Measurements from ENCODE around the gene MRPL57. TPM values are rescaled to one million over a fixed set of nuclear protein-coding genes. Genes with fewer than 3 reads are reported as not detected.
"Not testable (repeated sequence)": the region's sequence is repeated elsewhere in the genome, so short reads cannot be mapped to it uniquely, and the experiment has no call there.

Gene MRPL57
- total RNA-seq, 1 experiment from 2014 or later = 26.3 TPM

DNA sequence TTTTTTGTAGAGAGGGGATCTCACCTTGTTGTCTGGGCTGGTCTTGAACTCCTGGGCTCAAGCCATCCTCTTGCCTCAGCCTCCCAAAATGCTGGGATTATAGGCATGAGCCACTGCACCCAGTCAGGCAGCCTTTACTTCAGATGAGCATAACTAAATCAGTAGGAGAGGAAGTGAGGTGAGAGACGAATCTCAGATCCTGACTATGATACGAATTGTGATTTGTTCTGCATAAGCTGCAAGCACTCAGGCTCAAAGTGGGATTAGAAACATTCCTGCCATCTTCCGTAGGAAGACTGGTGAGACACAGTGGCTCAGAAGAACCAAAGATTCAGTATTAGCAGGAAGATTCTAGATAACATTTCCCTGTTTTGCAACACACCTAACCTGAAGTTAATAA, 43.3 kb downstream of the MRPL57 start:
- H3K36me3 ChIP-seq (ENCODE audit: control insufficient read depth in 1 of 2, insufficient read depth in 2 of 2, low read length in 2 of 2); H4K20me1 ChIP-seq (ENCODE audit: insufficient read depth); H3K9me2 ChIP-seq (ENCODE audit: insufficient read depth); DNase-seq (ENCODE audit: low read depth, low spot score); POLR2A ChIA-PET; H3K4me1 ChIP-seq (ENCODE audit: control insufficient read depth in 1 of 2, insufficient read depth in 2 of 2, low read length in 2 of 2); CTCF ChIA-PET; H3K4me3 ChIP-seq (replicated peaks in 1 of 2; ENCODE audit: low read depth in 1 of 2, low read length in 2 of 2); H2AFZ ChIP-seq (ENCODE audit: low read depth, low read length, poor library complexity, severe bottlenecking); H3K27ac ChIP-seq (ENCODE audit: low read depth, low read length); intact Hi-C loops (cut with micrococcal nuclease); H3K4me2 ChIP-seq (ENCODE audit: low read length); ATAC-seq; H3K79me2 ChIP-seq (ENCODE audit: insufficient read depth, low read length); RAD21 ChIA-PET (ENCODE audit: low non-redundant PET in 1 of 2, low total read pairs in 2 of 2, uncharacterized antibody in 2 of 2, unreplicated experiment in 2 of 2); H3K27me3 ChIP-seq (ENCODE audit: insufficient read depth, low read length); BruUV-seq (replicated peaks); H3K9ac ChIP-seq (ENCODE audit: low read length): not testable (repeated sequence)
- H3K9me3 ChIP-seq (ENCODE audit: control insufficient read depth in 1 of 2, insufficient read depth in 1 of 2, low read depth in 1 of 2, low read length in 2 of 2) = peaks cover 7 to 16% of the 10 kb centered on the region in 2 experiments; a peak in 2 of 4 replicates

DNA sequence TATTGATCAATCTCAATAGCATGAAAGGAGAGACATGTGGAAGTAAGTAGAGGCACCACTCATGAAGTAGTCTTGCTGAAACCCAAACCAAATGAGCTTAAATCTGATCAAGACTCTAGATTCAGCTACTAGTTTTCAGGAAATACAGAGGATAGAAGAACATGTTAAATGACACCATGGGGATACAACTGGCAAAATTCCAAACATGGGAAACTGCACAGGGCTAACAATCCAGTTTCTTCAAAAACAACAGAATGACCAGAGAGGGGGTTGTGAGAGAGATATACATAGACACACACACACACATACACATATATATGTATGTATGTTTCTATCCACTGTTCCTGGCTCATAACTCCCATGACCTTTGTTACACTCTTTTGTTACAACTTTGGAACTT, 44.8 kb downstream of the MRPL57 start:
- Histone ChIP-seq H3K79me2 (ENCODE audit: insufficient read depth, low read length) (no peaks in the 10 kb centered on the region), H3K27me3 (ENCODE audit: insufficient read depth, low read length) (no peaks in the 10 kb centered on the region), H3K4me2 (ENCODE audit: low read length) (no peak overlapping the region), H3K9me2 (ENCODE audit: insufficient read depth) (no peaks in the 10 kb centered on the region), H3K4me3 (replicated peaks in 1 of 2; ENCODE audit: low read depth in 1 of 2, low read length in 2 of 2) (no peak overlapping the region), H2AFZ (ENCODE audit: low read depth, low read length, poor library complexity, severe bottlenecking) (no peak overlapping the region), H3K9me3 (ENCODE audit: control insufficient read depth in 1 of 2, insufficient read depth in 1 of 2, low read depth in 1 of 2, low read length in 2 of 2) (peaks cover 7 to 16% of the 10 kb centered on the region in 2 experiments; a peak in 2 of 4 replicates), H4K20me1 (ENCODE audit: insufficient read depth) (no peaks in the 10 kb centered on the region), H3K36me3 (ENCODE audit: control insufficient read depth in 1 of 2, insufficient read depth in 2 of 2, low read length in 2 of 2) (no peaks in the 10 kb centered on the region), H3K27ac (ENCODE audit: low read depth, low read length) (no peak overlapping the region), H3K4me1 (ENCODE audit: control insufficient read depth in 1 of 2, insufficient read depth in 2 of 2, low read length in 2 of 2) (no peaks in the 10 kb centered on the region), H3K9ac (ENCODE audit: low read length) (no peak overlapping the region)
- no peak for ATAC-seq
- ChIA-PET POLR2A (no interaction called here), CTCF (no interaction called here), RAD21 (ENCODE audit: low non-redundant PET in 1 of 2, low total read pairs in 2 of 2, uncharacterized antibody in 2 of 2, unreplicated experiment in 2 of 2) (no interaction called here)
- no peak for TF ChIP-seq EZH2phosphoT487 (IDR thresholded peaks at IDR 0.05; ENCODE audit: borderline replicate concordance)
- TF ChIP-seq YY1 (IDR thresholded peaks at IDR 0.05; ENCODE audit: extremely low read depth, insufficient replicate concordance, low read depth, low read length) = no peak
- TF ChIP-seq ZNF274 (IDR thresholded peaks at IDR 0.05; ENCODE audit: low read depth, low read length) = no peak
- no peak for TF ChIP-seq SRF (IDR thresholded peaks at IDR 0.05; ENCODE audit: low read depth)
- no peak for TF ChIP-seq POLR2AphosphoS5 (IDR thresholded peaks at IDR 0.05; ENCODE audit: low read depth, low read length)
- no peak for TF ChIP-seq RAD21 (IDR thresholded peaks at IDR 0.05; ENCODE audit: low read depth)
- no peak for DNase-seq (ENCODE audit: low read depth, low spot score)
- intact Hi-C loops (cut with micrococcal nuclease) = no loop called here
- no TSS peak for BruUV-seq (replicated peaks)
